Tibial nerve (tissue), 4 donors: ENCODE data around the gene MSX1. TPM values are rescaled to one million over a fixed set of nuclear protein-coding genes. Genes with fewer than 3 reads are reported as not detected.

Experiments used
- DNase-seq, 2 donors: peaks; one replicate each; pipeline ENCODE4 v3.0.0-alpha.2; 2019; ENCODE audit warnings: low spot score in 2 of 2
- H3K27ac ChIP-seq, 4 donors: fragments of 200-600 bp; sonication (generic) in 3 of 4; one replicate each; pipeline ENCODE4 v1.5.1; 2017 to 2019; ENCODE audit warnings: mild to moderate bottlenecking in 1 of 4
- H3K27me3 ChIP-seq, 2 donors: fragments of 200-600 bp; sonication (generic) in 1 of 2; one replicate each; pipeline versions ENCODE4 v1.5.1 to v1.6.0; 2017 to 2019
- H3K36me3 ChIP-seq, 3 donors: fragments of 200-600 bp; sonication (generic); one replicate each; pipeline ENCODE4 v1.5.1; 2018 to 2019
- H3K4me1 ChIP-seq, 4 donors: fragments of 200-600 bp; sonication (generic) in 3 of 4; one replicate each; pipeline ENCODE4 v1.5.1; 2017 to 2019
- H3K4me3 ChIP-seq, 4 donors: fragments of 200-600 bp; sonication (generic) in 3 of 4; one replicate each; pipeline ENCODE4 v1.5.1; 2017 to 2019; ENCODE audit warnings: mild to moderate bottlenecking in 1 of 4, moderate library complexity in 1 of 4
- H3K9me3 ChIP-seq, 4 donors: fragments of 200-600 bp; sonication (generic) in 3 of 4; one replicate each; pipeline ENCODE4 v1.5.1; 2017 to 2019
- CTCF ChIP-seq, 5 experiments: fragments of 200-600 bp in 3 of 5; fragments of 450-650 bp in 2 of 5; sonication (generic) in 3 of 5; IDR thresholded peaks; one replicate each; pipeline ENCODE4 v1.5.1; 2016 to 2019; ENCODE audit warnings: antibody characterized with exemption in 5 of 5, mild to moderate bottlenecking in 3 of 5, moderate library complexity in 2 of 5
- EP300 ChIP-seq, 2 donors: sonication (generic); formaldehyde crosslinking; IDR thresholded peaks; one replicate each; pipeline ENCODE4 v1.6.1; 2017; ENCODE audit warnings: antibody characterized with exemption in 2 of 2, mild to moderate bottlenecking in 1 of 2
- POLR2A ChIP-seq, 2 donors: fragments of 450-650 bp; IDR thresholded peaks; one replicate each; pipeline ENCODE4 v1.6.1; 2017; ENCODE audit warnings: antibody characterized with exemption in 2 of 2, mild to moderate bottlenecking in 2 of 2, moderate library complexity in 2 of 2
- WGBS, 2 donors: methylation state at CpG; one replicate each; pipeline ENCODE4 v1.1.5; 2018; 5-methylcytosine and 5-hydroxymethylcytosine counted together
- total RNA-seq, 4 donors: library from RNA; depleted of rRNA; stranded (reverse); fragments of >200 nt; gene quantifications; one replicate each; pipeline ENCODE4 v1.1.0, GENCODE V29; 2016

Gene MSX1
- total RNA-seq, 4 donors from 2014 or later: 9.4 to 42.3 (median 21.7) TPM

- H3K27me3 ChIP-seq: peaks cover 3 to 93% of the 10 kb centered on the region in 2 donors
- H3K4me3 ChIP-seq: peak overlapping the region in 2 of 4 donors; percentile 15 to 20
- TF ChIP-seq POLR2A (IDR thresholded peaks at IDR 0.05) (no peak), CTCF (IDR thresholded peaks at IDR 0.05) (no peak), EP300 (IDR thresholded peaks at IDR 0.05) (no peak)
- WGBS, 2 donors: 6 to 14% methylated on average over 53 to 60 of the region's 61 CpGs
- H3K36me3 ChIP-seq: no peaks in the 10 kb centered on the region
- no peak overlapping the region for H3K27ac ChIP-seq
- H3K4me1 ChIP-seq: peaks cover 0 to 80% (median 31%) of the 10 kb centered on the region in 4 donors
- peaks cover 0 to 4% (median 0%) of the 10 kb centered on the region in 4 donors for H3K9me3 ChIP-seq
- no peak for DNase-seq
Measured at GRCh38 chr4:4856071-4857000, 3.1 kb upstream of the MSX1 start.

GRCh38 chr4:4857001-4857808 lies 2.3 kb upstream of the MSX1 start:
- no peaks in the 10 kb centered on the region for H3K36me3 ChIP-seq

GRCh38 chr4:4857809-4858508 lies 1.5 kb upstream of the MSX1 start:
- Histone ChIP-seq H3K27me3 (peaks cover 3 to 93% of the 10 kb centered on the region in 2 donors), H3K4me3 (no peak overlapping the region), H3K27ac (no peak overlapping the region), H3K9me3 (peaks cover 0 to 4% (median 0%) of the 10 kb centered on the region in 4 donors), H3K4me1 (peaks cover 0 to 80% (median 26%) of the 10 kb centered on the region in 4 donors), H3K36me3 (peaks cover 0 to 3% (median 0%) of the 10 kb centered on the region in 3 donors)
- 21 to 26% methylated on average over 42 of the region's 42 CpGs for WGBS, 2 donors
- TF ChIP-seq EP300 (IDR thresholded peaks at IDR 0.05): no peak
- TF ChIP-seq CTCF (IDR thresholded peaks at IDR 0.05): no peak
- TF ChIP-seq POLR2A (IDR thresholded peaks at IDR 0.05): no peak
- no peak for DNase-seq

More at GRCh38 chr4:4857001-4857808, 2.3 kb upstream of the MSX1 start:
- peaks cover 0 to 4% (median 0%) of the 10 kb centered on the region in 4 donors for H3K9me3 ChIP-seq
- WGBS, 2 donors: 22 to 24% methylated on average over 28 to 29 of the region's 36 CpGs
- peaks cover 3 to 93% of the 10 kb centered on the region in 2 donors for H3K27me3 ChIP-seq
- H3K27ac ChIP-seq: no peak overlapping the region
- H3K4me3 ChIP-seq: peak overlapping the region in 2 of 4 donors; percentile 15 to 20
- DNase-seq: no peak
- H3K4me1 ChIP-seq: peaks cover 0 to 87% (median 32%) of the 10 kb centered on the region in 4 donors
- TF ChIP-seq POLR2A (IDR thresholded peaks at IDR 0.05): no peak
- no peak for TF ChIP-seq CTCF (IDR thresholded peaks at IDR 0.05)
- TF ChIP-seq EP300 (IDR thresholded peaks at IDR 0.05): no peak

- H3K4me1 ChIP-seq: peaks cover 0 to 73% (median 19%) of the 10 kb centered on the region in 4 donors
- H3K36me3 ChIP-seq: peaks cover 0 to 5% (median 0%) of the 10 kb centered on the region in 3 donors
- H3K27me3 ChIP-seq: peaks cover 3 to 93% of the 10 kb centered on the region in 2 donors
- WGBS, 2 donors: 25 to 26% methylated on average over 21 of the region's 21 CpGs
- peak overlapping the region in 3 of 4 donors; percentile 10 to 78 (median 51) for H3K4me3 ChIP-seq
- no peak for DNase-seq
- H3K9me3 ChIP-seq: peaks cover 0 to 4% (median 0%) of the 10 kb centered on the region in 4 donors
- TF ChIP-seq EP300 (IDR thresholded peaks at IDR 0.05) (no peak), POLR2A (IDR thresholded peaks at IDR 0.05) (no peak), CTCF (IDR thresholded peaks at IDR 0.05) (no peak)
- peak overlapping the region in 1 of 4 donors; percentile 77 for H3K27ac ChIP-seq
Measured at GRCh38 chr4:4858527-4859324, 739 bp upstream of the MSX1 start.
